Endothelial cell of umbilical vein (primary cell): ENCODE data around the gene CTNND2. TPM values are rescaled to one million over a fixed set of nuclear protein-coding genes. Genes with fewer than 3 reads are reported as not detected.

Experiments used
- BruUV-seq: library from RNA; stranded (reverse); fragments of 400-500 nt; replicated peaks from 2 replicates; lab custom pipeline; 2021; lab: Mats Ljungman, UMichigan
- CTCF ChIA-PET: fragments of 300-600, 350-600 bp; sonication (Branson Sonifier 250); formaldehyde crosslinking; loops from one replicate; lab custom pipeline; 2021; ENCODE audit warnings: antibody characterized with exemption, inconsistent platforms; lab: Charles Lee
- POLR2A ChIA-PET: fragments of 300-600, 350-600 bp; sonication (Branson Sonifier 250); formaldehyde crosslinking; loops from one replicate; lab custom pipeline; 2021; ENCODE audit warnings: antibody characterized with exemption, inconsistent platforms; lab: Charles Lee
- DNase-seq: peaks from one replicate; pipeline ENCODE4 v3.0.0-alpha.2; 2011; ENCODE audit warnings: low read depth, low spot score
- FAIRE-seq: peaks from 2 replicates; lab custom pipeline; 2011; peaks lifted over from hg19 to GRCh38; lab: Jason Lieb, UNC
- H2AFZ ChIP-seq: 2 replicates; pipeline ENCODE4 v1.6.0; 2012; ENCODE audit warnings: low read depth, low read length, control low read depth, inconsistent platforms
- H3K27ac ChIP-seq: 2 replicates; pipeline ENCODE4 v1.5.1; 2011; ENCODE audit warnings: low read depth, mild to moderate bottlenecking, control low read depth, low read length, moderate library complexity; ENCODE audit not compliant: insufficient read depth
- H3K27me3 ChIP-seq, 2 experiments: 2 replicates each; pipeline versions ENCODE4 v1.6.0 to v1.6.1; 2011; ENCODE audit warnings: low read length in 2 of 2, mixed read lengths in 1 of 2; ENCODE audit not compliant: control insufficient read depth in 2 of 2, insufficient read depth in 2 of 2
- H3K36me3 ChIP-seq, 2 experiments: 2 replicates in 1 of 2; 3 replicates in 1 of 2; pipeline ENCODE4 v1.5.1; 2011; ENCODE audit warnings: low read length in 2 of 2, mild to moderate bottlenecking in 1 of 2, moderate library complexity in 1 of 2; ENCODE audit not compliant: control insufficient read depth in 2 of 2, insufficient read depth in 2 of 2; ENCODE audit errors: extremely low read depth in 1 of 2
- H3K4me1 ChIP-seq: 3 replicates; pipeline ENCODE4 v1.5.1; 2011; ENCODE audit warnings: mild to moderate bottlenecking, low read length; ENCODE audit not compliant: control insufficient read depth, insufficient read depth; ENCODE audit errors: extremely low read depth
- H3K4me2 ChIP-seq: 2 replicates; pipeline ENCODE4 v1.6.1; 2011; ENCODE audit warnings: low read length, control low read depth, mixed read lengths; ENCODE audit not compliant: insufficient read depth
- H3K4me3 ChIP-seq, 3 experiments: fragments of 200-600 bp in 1 of 3; sonication (generic), shearing (Covaris generic) in 1 of 3; replicated peaks in 1 of 3; 2 replicates each; pipeline ENCODE4 v1.5.1; 2011 to 2016; ENCODE audit warnings: control low read depth in 3 of 3, low read length in 3 of 3, mild to moderate bottlenecking in 2 of 3, inconsistent platforms in 1 of 3, low read depth in 1 of 3, moderate library complexity in 1 of 3; ENCODE audit not compliant: insufficient read depth in 1 of 3
- H3K79me2 ChIP-seq: 2 replicates; pipeline ENCODE4 v1.6.0; 2012; ENCODE audit warnings: low read length, inconsistent platforms; ENCODE audit not compliant: control insufficient read depth, insufficient read depth
- H3K9ac ChIP-seq: replicated peaks from 2 replicates; pipeline ENCODE3; 2011; ENCODE audit warnings: low read length, control low read depth; ENCODE audit not compliant: insufficient read depth; ENCODE audit errors: extremely low read depth
- H3K9me1 ChIP-seq: replicated peaks from 3 replicates; pipeline ENCODE4 v1.6.0; 2011; ENCODE audit warnings: mild to moderate bottlenecking, low read length; ENCODE audit not compliant: control insufficient read depth, insufficient read depth; ENCODE audit errors: extremely low read depth
- H3K9me3 ChIP-seq: replicated peaks from 2 replicates; pipeline ENCODE4 v1.5.1; 2012; ENCODE audit warnings: low read length, inconsistent platforms; ENCODE audit not compliant: control insufficient read depth, insufficient read depth
- H4K20me1 ChIP-seq: replicated peaks from 2 replicates; pipeline ENCODE3; 2011; ENCODE audit warnings: mild to moderate bottlenecking, low read length; ENCODE audit not compliant: control insufficient read depth, insufficient read depth; ENCODE audit errors: extremely low read depth
- EZH2 ChIP-seq: IDR thresholded peaks from 2 replicates; pipeline ENCODE4 v1.6.1; 2012; ENCODE audit warnings: borderline replicate concordance, low read depth, mild to moderate bottlenecking, moderate library complexity, low read length, inconsistent platforms; ENCODE audit not compliant: severe bottlenecking
- FOS ChIP-seq: IDR thresholded peaks from 2 replicates; pipeline ENCODE4 v1.6.1; 2011; ENCODE audit warnings: mild to moderate bottlenecking, low read length, moderate library complexity, borderline replicate concordance; ENCODE audit not compliant: insufficient read depth
- GATA2 ChIP-seq: IDR thresholded peaks from 2 replicates; pipeline ENCODE4 v1.7.0; 2011; ENCODE audit warnings: low read depth, mild to moderate bottlenecking, moderate library complexity, mixed read lengths, low read length; ENCODE audit not compliant: insufficient read length, insufficient read depth
- JUN ChIP-seq: IDR thresholded peaks from 2 replicates; pipeline ENCODE4 v1.6.1; 2011; ENCODE audit warnings: borderline replicate concordance, low read depth; ENCODE audit not compliant: insufficient read length, insufficient read depth
- MYC ChIP-seq: IDR thresholded peaks from one replicate; pipeline ENCODE4 v1.6.1; 2011; ENCODE audit warnings: mild to moderate bottlenecking, low read depth, low read length
- POLR2A ChIP-seq: IDR thresholded peaks from 2 replicates; pipeline ENCODE4 v1.6.1; 2012; ENCODE audit warnings: low read depth, mild to moderate bottlenecking, control low read depth, low read length
- POLR2AphosphoS5 ChIP-seq: IDR thresholded peaks from 2 replicates; pipeline ENCODE4 v1.6.1; 2012; ENCODE audit warnings: low read depth, mild to moderate bottlenecking, control low read depth, low read length, moderate library complexity; ENCODE audit not compliant: insufficient read depth
- dilution Hi-C: fragments of 300-500 bp; cut with MboI; formaldehyde crosslinking; loops from one replicate; pipeline ENCODE4 v1.15.0; 2019; ENCODE audit warnings: low sequenced_read_pairs; ENCODE audit not compliant: extremely low pct_ligation_motif_present
- intact Hi-C: fragments of 100-400 bp; cut with micrococcal nuclease; formaldehyde crosslinking; loops from one replicate; pipeline ENCODE4 v1.10.0; 2022
- polyA plus RNA-seq, 4 experiments: library from polyadenylated mRNA; depleted of rRNA in 3 of 4; stranded (reverse) in 3 of 4; unstranded in 1 of 4; fragments of >200 nt; gene quantifications; 2 replicates each; pipeline versions ENCODE4 v1.2.1 to v1.2.3, GENCODE V29; 2011 to 2012; ENCODE audit warnings: missing spikeins in 1 of 4
- small RNA-seq: library from RNA; depleted of rRNA; stranded (forward); fragments of <200 nt; gene quantifications from one replicate; pipeline ENCODE3, GENCODE V24; 2012; ENCODE audit warnings: low replicate concordance, low read depth; ENCODE audit not compliant: insufficient read depth, insufficient read length
- total RNA-seq: library from RNA; stranded (reverse); gene quantifications from 2 replicates; pipeline ENCODE4 v1.2.3, GENCODE V29; 2021
- TF ChIP-seq, protein P1 (sequence below), 2 donors: IDR thresholded peaks; 1 replicate in 1 of 2; 2 replicates in 1 of 2; pipeline ENCODE4 v1.5.1; 2011; ENCODE audit warnings: low read length in 2 of 2, mild to moderate bottlenecking in 2 of 2, moderate library complexity in 2 of 2, control low read depth in 1 of 2, inconsistent platforms in 1 of 2, low read depth in 1 of 2; ENCODE audit not compliant: insufficient read depth in 1 of 2; ENCODE audit errors: extremely low read depth in 1 of 2
- TF ChIP-seq, protein P2 (sequence below): IDR thresholded peaks from 2 replicates; pipeline ENCODE4 v1.6.1; 2011; ENCODE audit not compliant: insufficient read depth, insufficient read length

The CTNND2 gene
- total and polyA plus RNA-seq, 2 donors (not counting 3 experiments of a cell fraction or from before 2014, with no cell fraction given), result not detected

- Histone ChIP-seq H3K9me3 (no peaks in the 10 kb centered on the region), H3K79me2 (no peaks in the 10 kb centered on the region), H3K4me1 (no peaks in the 10 kb centered on the region), H3K27me3 (no peaks in the 10 kb centered on the region), H2AFZ (no peak overlapping the region), H3K36me3 (no peaks in the 10 kb centered on the region), H3K4me2 (no peak overlapping the region), H3K27ac (no peak overlapping the region), H3K9ac (no peak overlapping the region), H4K20me1 (no peaks in the 10 kb centered on the region), H3K4me3 (no peak overlapping the region), H3K9me1 (no peaks in the 10 kb centered on the region)
- intact Hi-C loops (no loop called here), dilution Hi-C loops (no loop called here)
- BruUV-seq, result no TSS peak
- TF ChIP-seq EZH2, result no peak
- no peak for TF ChIP-seq MYC
- no peak for TF ChIP-seq POLR2AphosphoS5
- TF ChIP-seq FOS, result no peak
- no peak for TF ChIP-seq POLR2A
- TF ChIP-seq GATA2, result no peak
- TF ChIP-seq, protein P1, sequence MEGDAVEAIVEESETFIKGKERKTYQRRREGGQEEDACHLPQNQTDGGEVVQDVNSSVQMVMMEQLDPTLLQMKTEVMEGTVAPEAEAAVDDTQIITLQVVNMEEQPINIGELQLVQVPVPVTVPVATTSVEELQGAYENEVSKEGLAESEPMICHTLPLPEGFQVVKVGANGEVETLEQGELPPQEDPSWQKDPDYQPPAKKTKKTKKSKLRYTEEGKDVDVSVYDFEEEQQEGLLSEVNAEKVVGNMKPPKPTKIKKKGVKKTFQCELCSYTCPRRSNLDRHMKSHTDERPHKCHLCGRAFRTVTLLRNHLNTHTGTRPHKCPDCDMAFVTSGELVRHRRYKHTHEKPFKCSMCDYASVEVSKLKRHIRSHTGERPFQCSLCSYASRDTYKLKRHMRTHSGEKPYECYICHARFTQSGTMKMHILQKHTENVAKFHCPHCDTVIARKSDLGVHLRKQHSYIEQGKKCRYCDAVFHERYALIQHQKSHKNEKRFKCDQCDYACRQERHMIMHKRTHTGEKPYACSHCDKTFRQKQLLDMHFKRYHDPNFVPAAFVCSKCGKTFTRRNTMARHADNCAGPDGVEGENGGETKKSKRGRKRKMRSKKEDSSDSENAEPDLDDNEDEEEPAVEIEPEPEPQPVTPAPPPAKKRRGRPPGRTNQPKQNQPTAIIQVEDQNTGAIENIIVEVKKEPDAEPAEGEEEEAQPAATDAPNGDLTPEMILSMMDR (IDR thresholded peaks at IDR 0.05; ENCODE audit: extremely low read depth in 1 of 2, insufficient read depth in 1 of 2, low read depth in 1 of 2, low read length in 2 of 2), result no peak
- TF ChIP-seq JUN, result no peak
- TF ChIP-seq, protein P2, sequence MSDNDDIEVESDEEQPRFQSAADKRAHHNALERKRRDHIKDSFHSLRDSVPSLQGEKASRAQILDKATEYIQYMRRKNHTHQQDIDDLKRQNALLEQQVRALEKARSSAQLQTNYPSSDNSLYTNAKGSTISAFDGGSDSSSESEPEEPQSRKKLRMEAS, result no peak
- FAIRE-seq (no peak), DNase-seq (no peak)
- ChIA-PET POLR2A (no interaction called here), CTCF (no interaction called here)
Measured at GRCh38 chr5:10923310-10923709, 980.9 kb downstream of the CTNND2 start.

Small RNA genes lying within 50 kb of the gene (small RNA-seq; reads per million reads assigned to genes)
- gene RNU6-429P, result not detected
